Kidney (tissue), 14 donors: ENCODE data around the gene FAM89A. TPM values are rescaled to one million over a fixed set of nuclear protein-coding genes. Genes with fewer than 3 reads are reported as not detected.
A peak's percentile ranks its signal among the peaks of the same experiment; 100 is the strongest.

Experiments used
- DNase-seq, 5 donors: peaks; one replicate each; pipeline ENCODE4 v3.0.0-alpha.2; 2013 to 2020
- FAIRE-seq: peaks from 2 replicates; lab custom pipeline; 2012; peaks lifted over from hg19 to GRCh38; lab: Jason Lieb, UNC
- H3K27ac ChIP-seq, 2 donors: one replicate each; pipeline ENCODE4 v1.7.0; 2013; ENCODE audit warnings: low read depth in 2 of 2, low read length in 2 of 2, inconsistent platforms in 1 of 2
- H3K27me3 ChIP-seq: one replicate; pipeline ENCODE4 v1.7.1; 2013; ENCODE audit warnings: low read length, inconsistent platforms; ENCODE audit not compliant: control insufficient read depth, insufficient read depth
- H3K36me3 ChIP-seq, 3 donors: one replicate each; pipeline versions ENCODE4 v1.7.0 to v1.7.1; 2013; ENCODE audit warnings: low read length in 3 of 3, control low read depth in 1 of 3, inconsistent platforms in 1 of 3; ENCODE audit not compliant: insufficient read depth in 3 of 3, control insufficient read depth in 2 of 3
- H3K4me1 ChIP-seq, 3 donors: one replicate each; pipeline versions ENCODE4 v1.7.0 to v1.7.1; 2013; ENCODE audit warnings: low read length in 3 of 3, inconsistent platforms in 1 of 3, low read depth in 1 of 3; ENCODE audit not compliant: control insufficient read depth in 2 of 3, insufficient read depth in 2 of 3
- H3K4me3 ChIP-seq, 3 donors: one replicate each; pipeline versions ENCODE4 v1.7.0 to v1.8.1; 2013; ENCODE audit warnings: low read length in 3 of 3, control low read depth in 1 of 3, inconsistent platforms in 1 of 3
- H3K9ac ChIP-seq, 3 donors: one replicate each; pipeline versions ENCODE4 v1.7.0 to v1.7.1; 2013; ENCODE audit warnings: low read length in 3 of 3, control low read depth in 1 of 3, inconsistent platforms in 1 of 3
- H3K9me3 ChIP-seq, 3 donors: one replicate each; pipeline versions ENCODE4 v1.7.0 to v1.7.1; 2013; ENCODE audit warnings: low read length in 3 of 3, control low read depth in 1 of 3, inconsistent platforms in 1 of 3; ENCODE audit not compliant: control insufficient read depth in 2 of 3, insufficient read depth in 1 of 3
- CTCF ChIP-seq: IDR thresholded peaks from 3 replicates; pipeline ENCODE4 v1.5.1; 2012; ENCODE audit warnings: mild to moderate bottlenecking, moderate library complexity, borderline replicate concordance; ENCODE audit not compliant: insufficient read depth; ENCODE audit errors: extremely low read depth
- intact Hi-C: fragments of 100-400 bp; cut with DNase I; formaldehyde crosslinking; loops from one replicate; pipeline ENCODE4 v1.11.1; 2022
- polyA plus RNA-seq: library from polyadenylated mRNA; stranded (reverse); fragments of 350-450 nt; fragmentation: Illumina TruSeq; extraction: RNeasy Lipid Tissue Mini Kit (QIAGEN cat#74804); gene quantifications from one replicate; pipeline ENCODE4 v1.2.3, GENCODE V29; 2014; ENCODE audit warnings: low read depth, low replicate concordance; ENCODE audit not compliant: insufficient read depth
- total RNA-seq: library from RNA; stranded (reverse); fragmentation: NEBNext Ultra II Directional; extraction: Animal tissue kit (Norgen Biotek cat#: 25700); gene quantifications from one replicate; pipeline ENCODE4 v1.2.1, GENCODE V29; 2021
- donor health status: control.
- donor health status: control.
- donor health status: control.
- donor health status: control.
- donor health status: control.
- donor health status: DM: yes; HTN: yes; CAD: no.
- donor health status: Normal renal cell carcinoma (clear cell type).

The FAM89A gene
- total and polyA plus RNA-seq, 2 donors from 2014 or later = 14.9 to 19.9 TPM

GRCh38 chr1:230979952-230980351 is 60.1 kb downstream of the FAM89A start:
- Histone ChIP-seq H3K9ac (peak overlapping the region in 1 of 3 donors; percentile 82), H3K27ac (no peak overlapping the region), H3K36me3 (no peaks in the 10 kb centered on the region), H3K27me3 (no peaks in the 10 kb centered on the region), H3K4me1 (peaks cover 0 to 11% (median 5%) of the 10 kb centered on the region in 3 donors), H3K9me3 (no peaks in the 10 kb centered on the region), H3K4me3 (peak overlapping the region; percentile 12 to 98 (median 91))
- no peak for FAIRE-seq
- intact Hi-C loops = no loop called here
- no peak for DNase-seq
- TF ChIP-seq CTCF = no peak

GRCh38 chr1:230979389-230979716 is 60.7 kb downstream of the FAM89A start:
- H3K9me3 ChIP-seq = no peaks in the 10 kb centered on the region
- no peak for TF ChIP-seq CTCF
- DNase-seq = no peak
- no peak for FAIRE-seq
- peaks cover 0 to 11% (median 5%) of the 10 kb centered on the region in 3 donors for H3K4me1 ChIP-seq
- intact Hi-C loops = no loop called here
- H3K36me3 ChIP-seq = no peaks in the 10 kb centered on the region
- no peaks in the 10 kb centered on the region for H3K27me3 ChIP-seq
- peak overlapping the region; percentile 89 to 98 (median 91) for H3K4me3 ChIP-seq
- no peak overlapping the region for H3K27ac ChIP-seq
- H3K9ac ChIP-seq = peak overlapping the region; percentile 61 to 88 (median 82)

- Histone ChIP-seq H3K4me1 (peaks cover 0 to 11% (median 5%) of the 10 kb centered on the region in 3 donors), H3K9ac (peak within 1 kb of the TSS; percentile 61 to 88 (median 82)), H3K36me3 (no peaks in the 10 kb centered on the region), H3K9me3 (no peaks in the 10 kb centered on the region), H3K4me3 (peak within 1 kb of the TSS; percentile 89 to 98 (median 91)), H3K27ac (peak within 1 kb of the TSS; percentile 15 to 77), H3K27me3 (no peaks in the 10 kb centered on the region)
- FAIRE-seq (peak; percentile 65), DNase-seq (peak; percentile 99 to 100 (median 100))
- TF ChIP-seq CTCF = peak; percentile 17
- intact Hi-C loops = no loop called here
Observed at GRCh38 chr1:230978491-230979388, 61.3 kb downstream of the FAM89A start, which contains the start of the genes ARV1 and TTC13. ARV1 (plus strand) TSS chr1:230979094; CDS start chr1:230979106, 12 bp downstream. TTC13 (minus strand) TSS chr1:230978861; CDS start chr1:230978830, 31 bp downstream.
